ENCODE results near the gene POU2AF3. TPM values are rescaled to one million over a fixed set of nuclear protein-coding genes. Genes with fewer than 3 reads are reported as not detected.
"Not testable (repeated sequence)": the region's sequence is repeated elsewhere in the genome, so short reads cannot be mapped to it uniquely, and the experiment has no call there.

Gene POU2AF3
- total RNA-seq, 1 donor from 2014 or later, result 2.1 TPM

GRCh38 chr11:111264646-111265045 is 33.7 kb upstream of the POU2AF3 start:
- H3K36me3 ChIP-seq, result no peaks in the 10 kb centered on the region
- H3K4me1 ChIP-seq, result peaks cover 9% of the 10 kb centered on the region
- H3K27me3 ChIP-seq, result no peaks in the 10 kb centered on the region
- Mint-ChIP-seq H3K36me3 (no peaks in the 10 kb centered on the region), H3K4me1 (peaks cover 2% of the 10 kb centered on the region), H3K27me3 (ENCODE audit: insufficient read depth, low read depth) (peaks cover 2% of the 10 kb centered on the region), H3K27ac (no peak overlapping the region), H3K9me3 (no peaks in the 10 kb centered on the region), H3K4me3 (no peak overlapping the region)
- H3K9ac ChIP-seq, result no peak overlapping the region
- no peaks in the 10 kb centered on the region for H3K79me2 ChIP-seq (ENCODE audit: low read depth)
- no peak overlapping the region for H3K4me2 ChIP-seq
- no peak overlapping the region for H3K27ac ChIP-seq
- H2AFZ ChIP-seq (replicated peaks), result no peak overlapping the region
- DNase-seq (ENCODE audit: low spot score), result no peak
- H4K20me1 ChIP-seq (ENCODE audit: low read depth), result no peaks in the 10 kb centered on the region
- H3K4me3 ChIP-seq, result no peak overlapping the region
- no peaks in the 10 kb centered on the region for H3K9me3 ChIP-seq (ENCODE audit: low read depth)
- peaks cover 3% of the 10 kb centered on the region for H3F3A ChIP-seq (ENCODE audit: low read depth)
- TF ChIP-seq EZH2 (IDR thresholded peaks at IDR 0.05), result no peak
- TF ChIP-seq CTCF (IDR thresholded peaks at IDR 0.05), result no peak
- no peak for TF ChIP-seq EZH2phosphoT487 (IDR thresholded peaks at IDR 0.05)

GRCh38 chr11:111265421-111265820 is 32.9 kb upstream of the POU2AF3 start:
- Histone ChIP-seq H3K9ac (no peak overlapping the region), H2AFZ (replicated peaks) (no peak overlapping the region), H3K4me3 (no peak overlapping the region), H3K27me3 (no peaks in the 10 kb centered on the region), H3K79me2 (ENCODE audit: low read depth) (no peaks in the 10 kb centered on the region), H3F3A (ENCODE audit: low read depth) (peaks cover 3% of the 10 kb centered on the region), H3K36me3 (no peaks in the 10 kb centered on the region), H3K9me3 (ENCODE audit: low read depth) (no peaks in the 10 kb centered on the region), H3K27ac (no peak overlapping the region), H3K4me1 (peaks cover 14% of the 10 kb centered on the region), H4K20me1 (ENCODE audit: low read depth) (no peaks in the 10 kb centered on the region), H3K4me2 (no peak overlapping the region)
- no peak for TF ChIP-seq EZH2 (IDR thresholded peaks at IDR 0.05)
- TF ChIP-seq EZH2phosphoT487 (IDR thresholded peaks at IDR 0.05), result no peak
- TF ChIP-seq CTCF (IDR thresholded peaks at IDR 0.05), result no peak
- Mint-ChIP-seq H3K9me3 (no peaks in the 10 kb centered on the region), H3K4me3 (no peak overlapping the region), H3K27ac (no peak overlapping the region), H3K36me3 (no peaks in the 10 kb centered on the region), H3K27me3 (ENCODE audit: insufficient read depth, low read depth) (peaks cover 2% of the 10 kb centered on the region), H3K4me1 (peaks cover 2% of the 10 kb centered on the region)
- DNase-seq (ENCODE audit: low spot score), result no peak

GRCh38 chr11:111268303-111268702 is 30.0 kb upstream of the POU2AF3 start:
- not testable (repeated sequence) for H3K27ac Mint-ChIP-seq; H3K36me3 ChIP-seq; H3K9ac ChIP-seq; H3K4me2 ChIP-seq; H3K4me1 Mint-ChIP-seq; H3K36me3 Mint-ChIP-seq; H3K4me3 ChIP-seq; H4K20me1 ChIP-seq (ENCODE audit: low read depth); H3K9me3 Mint-ChIP-seq; H3F3A ChIP-seq (ENCODE audit: low read depth); H3K4me3 Mint-ChIP-seq; DNase-seq (ENCODE audit: low spot score); H3K27me3 Mint-ChIP-seq (ENCODE audit: insufficient read depth, low read depth); H3K79me2 ChIP-seq (ENCODE audit: low read depth); H2AFZ ChIP-seq (replicated peaks); H3K27me3 ChIP-seq; H3K27ac ChIP-seq; H3K9me3 ChIP-seq (ENCODE audit: low read depth)
- peaks cover 14% of the 10 kb centered on the region for H3K4me1 ChIP-seq

- DNase-seq (ENCODE audit: low spot score), result peak; percentile 50
- no peaks in the 10 kb centered on the region for H3K27me3 ChIP-seq
- no peaks in the 10 kb centered on the region for H3K9me3 ChIP-seq (ENCODE audit: low read depth)
- no peak overlapping the region for H2AFZ ChIP-seq (replicated peaks)
- TF ChIP-seq EZH2 (IDR thresholded peaks at IDR 0.05) (no peak), EZH2phosphoT487 (IDR thresholded peaks at IDR 0.05) (no peak), CTCF (IDR thresholded peaks at IDR 0.05) (no peak)
- no peak overlapping the region for H3K4me3 ChIP-seq
- H3K9me3 Mint-ChIP-seq, result no peaks in the 10 kb centered on the region
- H3K27ac ChIP-seq, result peak overlapping the region; percentile 55
- peaks cover 3% of the 10 kb centered on the region for H3F3A ChIP-seq (ENCODE audit: low read depth)
- no peaks in the 10 kb centered on the region for H3K36me3 ChIP-seq
- H3K36me3 Mint-ChIP-seq, result no peaks in the 10 kb centered on the region
- no peak overlapping the region for H3K9ac ChIP-seq
- H3K27me3 Mint-ChIP-seq (ENCODE audit: insufficient read depth, low read depth), result no peaks in the 10 kb centered on the region
- H4K20me1 ChIP-seq (ENCODE audit: low read depth), result no peaks in the 10 kb centered on the region
- H3K27ac Mint-ChIP-seq, result no peak overlapping the region
- H3K4me3 Mint-ChIP-seq, result no peak overlapping the region
- peaks cover 2% of the 10 kb centered on the region for H3K4me1 Mint-ChIP-seq
- H3K4me1 ChIP-seq, result peaks cover 14% of the 10 kb centered on the region
- H3K4me2 ChIP-seq, result peak overlapping the region; percentile 52
- no peaks in the 10 kb centered on the region for H3K79me2 ChIP-seq (ENCODE audit: low read depth)
Observed at GRCh38 chr11:111269146-111269868, 29.0 kb upstream of the POU2AF3 start.

All from neural progenitor cell (in vitro differentiated cells).